Vagina (tissue), 2 donors: Measurements from ENCODE around the gene PARD6B. TPM values are rescaled to one million over a fixed set of nuclear protein-coding genes. Genes with fewer than 3 reads are reported as not detected.
"Not testable (repeated sequence)": the region's sequence is repeated elsewhere in the genome, so short reads cannot be mapped to it uniquely, and the experiment has no call there.

Source experiments
- DNase-seq, 2 donors: peaks; one replicate each; pipeline ENCODE4 v3.0.0-alpha.2; 2017; ENCODE audit errors: extremely low spot score in 2 of 2
- H3K27ac ChIP-seq: fragments of 200-600 bp; sonication (generic); one replicate; pipeline ENCODE4 v1.5.1; 2019
- H3K27me3 ChIP-seq: fragments of 200-600 bp; sonication (generic); one replicate; pipeline ENCODE4 v1.5.1; 2019
- H3K36me3 ChIP-seq, 2 donors: fragments of 200-600 bp; sonication (generic); one replicate each; pipeline ENCODE4 v1.5.1; 2017 to 2019
- H3K4me1 ChIP-seq: fragments of 200-600 bp; sonication (generic); one replicate; pipeline ENCODE4 v1.5.1; 2019
- H3K4me3 ChIP-seq, 2 donors: fragments of 200-600 bp; sonication (generic); 1 replicate in 1 of 2; 2 replicates in 1 of 2; pipeline ENCODE4 v1.5.1; 2016 to 2019
- H3K9me3 ChIP-seq: fragments of 200-600 bp; sonication (generic); one replicate; pipeline ENCODE4 v1.5.1; 2019
- CTCF ChIP-seq, 3 experiments: fragments of 450-650 bp in 2 of 3; fragments of 200-600 bp in 1 of 3; sonication (generic) in 1 of 3; IDR thresholded peaks; one replicate each; pipeline ENCODE4 v1.5.1; 2017 to 2019; ENCODE audit warnings: antibody characterized with exemption in 3 of 3, mild to moderate bottlenecking in 2 of 3, moderate library complexity in 2 of 3
- POLR2A ChIP-seq, 2 donors: fragments of 450-650 bp; IDR thresholded peaks; one replicate each; pipeline ENCODE4 v1.6.1; 2017; ENCODE audit warnings: antibody characterized with exemption in 2 of 2, mild to moderate bottlenecking in 2 of 2, moderate library complexity in 2 of 2
- POLR2AphosphoS5 ChIP-seq, 2 donors: sonication (generic); formaldehyde crosslinking; IDR thresholded peaks; one replicate each; pipeline ENCODE4 v1.9.0; 2017; ENCODE audit warnings: antibody characterized with exemption in 2 of 2, mild to moderate bottlenecking in 2 of 2, low read depth in 1 of 2; ENCODE audit not compliant: insufficient read depth in 1 of 2
- intact Hi-C: fragments of 100-400 bp; cut with DNase I; formaldehyde crosslinking; loops from one replicate; pipeline ENCODE4 v1.15.1; 2023
- total RNA-seq: library from RNA; depleted of rRNA; stranded (reverse); fragments of >200 nt; gene quantifications from one replicate; pipeline ENCODE4 v1.2.3, GENCODE V29; 2016

The PARD6B gene
- total RNA-seq, 1 donor from 2014 or later, result 4.7 TPM

GRCh38 chr20:50774515-50774914 is 43.1 kb downstream of the PARD6B start:
- TF ChIP-seq POLR2AphosphoS5 (IDR thresholded peaks at IDR 0.05; ENCODE audit: insufficient read depth in 1 of 2, low read depth in 1 of 2) (no peak), CTCF (IDR thresholded peaks at IDR 0.05) (no peak), POLR2A (IDR thresholded peaks at IDR 0.05) (no peak)
- intact Hi-C loops, result no loop called here
- Histone ChIP-seq H3K27me3 (no peaks in the 10 kb centered on the region), H3K36me3 (no peaks in the 10 kb centered on the region), H3K27ac (no peak overlapping the region), H3K4me1 (no peaks in the 10 kb centered on the region), H3K4me3 (no peak overlapping the region), H3K9me3 (no peaks in the 10 kb centered on the region)
- no peak for DNase-seq

GRCh38 chr20:50776122-50776817 is 44.9 kb downstream of the PARD6B start:
- peak in 1 of 2 donors; percentile 44 for DNase-seq
- Histone ChIP-seq H3K27me3 (no peaks in the 10 kb centered on the region), H3K9me3 (no peaks in the 10 kb centered on the region), H3K4me3 (no peak overlapping the region), H3K4me1 (no peaks in the 10 kb centered on the region), H3K36me3 (no peaks in the 10 kb centered on the region), H3K27ac (no peak overlapping the region)
- intact Hi-C loops, result no loop called here
- no peak for TF ChIP-seq POLR2AphosphoS5 (IDR thresholded peaks at IDR 0.05; ENCODE audit: insufficient read depth in 1 of 2, low read depth in 1 of 2)
- no peak for TF ChIP-seq CTCF (IDR thresholded peaks at IDR 0.05)
- TF ChIP-seq POLR2A (IDR thresholded peaks at IDR 0.05), result no peak

- H3K27me3 ChIP-seq, result no peaks in the 10 kb centered on the region
- no peaks in the 10 kb centered on the region for H3K36me3 ChIP-seq
- no peaks in the 10 kb centered on the region for H3K9me3 ChIP-seq
- H3K4me3 ChIP-seq, result no peak overlapping the region
- H3K27ac ChIP-seq, result no peak overlapping the region
- intact Hi-C loops, result no loop called here
- TF ChIP-seq POLR2AphosphoS5 (IDR thresholded peaks at IDR 0.05; ENCODE audit: insufficient read depth in 1 of 2, low read depth in 1 of 2) (no peak), CTCF (IDR thresholded peaks at IDR 0.05) (no peak), POLR2A (IDR thresholded peaks at IDR 0.05) (no peak)
- DNase-seq, result no peak
- no peaks in the 10 kb centered on the region for H3K4me1 ChIP-seq
These were observed 46.0 kb downstream of the PARD6B start for GRCh38 chr20:50777373-50777772.

GRCh38 chr20:50778994-50779393 is 47.6 kb downstream of the PARD6B start:
- H3K36me3 ChIP-seq, H3K27me3 ChIP-seq, H3K27ac ChIP-seq, DNase-seq, H3K4me1 ChIP-seq, intact Hi-C loops, H3K9me3 ChIP-seq, H3K4me3 ChIP-seq: not testable (repeated sequence)

- peaks cover 4% of the 10 kb centered on the region for H3K4me1 ChIP-seq
- intact Hi-C loops, result no loop called here
- H3K27ac ChIP-seq, result no peak overlapping the region
- no peak for DNase-seq
- H3K27me3 ChIP-seq, result no peaks in the 10 kb centered on the region
- TF ChIP-seq POLR2A (IDR thresholded peaks at IDR 0.05) (no peak), POLR2AphosphoS5 (IDR thresholded peaks at IDR 0.05; ENCODE audit: insufficient read depth in 1 of 2, low read depth in 1 of 2) (no peak), CTCF (IDR thresholded peaks at IDR 0.05) (no peak)
- H3K36me3 ChIP-seq, result no peaks in the 10 kb centered on the region
- no peak overlapping the region for H3K4me3 ChIP-seq
- H3K9me3 ChIP-seq, result no peaks in the 10 kb centered on the region
These were observed 52.0 kb downstream of the PARD6B start for GRCh38 chr20:50783390-50783789.
